ENCODE results near the gene GPRC5D.

- TF ChIP-seq CTCF (IDR thresholded peaks at IDR 0.05) (no peak), POLR2A (IDR thresholded peaks at IDR 0.05) (no peak)
These were observed 49.7 kb upstream of the GPRC5D start for GRCh38 chr12:13001775-13002040.
